Esophagus mucosa (tissue), 1 donor: ENCODE measurements around the gene SLFN12L. TPM values are rescaled to one million over a fixed set of nuclear protein-coding genes. Genes with fewer than 3 reads are reported as not detected.
"Not testable (repeated sequence)": the region's sequence is repeated elsewhere in the genome, so short reads cannot be mapped to it uniquely, and the experiment has no call there.

Experiments
- ATAC-seq: fragments of 200-7000 bp; cut with Tn5 transposase; one replicate; pipeline ENCODE4 v1.9.1; 2020
- total RNA-seq: library from RNA; stranded (reverse); gene quantifications from one replicate; pipeline ENCODE4 v1.2.4, GENCODE V29; 2023
- donor health status: DM: yes; HTN: yes; CAD: no.

Gene SLFN12L
- 0.40 TPM for total RNA-seq

DNA sequence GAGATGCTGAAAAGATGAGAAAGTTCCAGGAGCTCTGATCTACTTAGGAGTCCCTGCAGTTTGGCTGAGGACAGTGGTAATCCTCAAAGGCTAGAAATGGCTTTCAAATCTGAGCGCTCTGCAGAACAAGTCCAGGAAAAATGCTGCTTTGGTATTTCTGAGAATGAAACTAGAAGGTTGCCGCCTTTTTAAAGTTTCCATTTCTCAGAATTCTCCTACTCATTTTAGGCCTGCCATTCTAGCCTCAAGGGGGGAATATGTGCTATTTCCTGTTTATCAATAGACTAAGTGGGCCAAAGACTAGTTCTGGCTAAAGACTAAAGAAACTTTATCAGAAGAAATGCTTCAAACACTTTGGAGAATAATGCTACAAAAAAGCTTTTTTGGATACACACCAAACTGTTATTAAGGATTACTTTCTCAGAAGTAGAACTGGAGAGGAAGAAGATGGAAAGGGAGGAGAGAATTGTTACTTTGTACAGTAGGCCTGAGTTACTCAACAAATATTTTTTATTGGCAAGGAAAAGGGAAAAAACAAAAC, at the start of gene SLFN12L:
TSS of gene SLFN12L (minus strand) at position 78 of the 541 bp plus-strand sequence. CDS start 15,314 bp downstream, outside the sequence.
- ATAC-seq = no peak

- no peak for ATAC-seq
These were observed 49.1 kb upstream of the SLFN12L start for GRCh38 chr17:35586569-35587073.

- no peak for ATAC-seq
These were observed 46.6 kb upstream of the SLFN12L start for GRCh38 chr17:35584061-35584460.

DNA sequence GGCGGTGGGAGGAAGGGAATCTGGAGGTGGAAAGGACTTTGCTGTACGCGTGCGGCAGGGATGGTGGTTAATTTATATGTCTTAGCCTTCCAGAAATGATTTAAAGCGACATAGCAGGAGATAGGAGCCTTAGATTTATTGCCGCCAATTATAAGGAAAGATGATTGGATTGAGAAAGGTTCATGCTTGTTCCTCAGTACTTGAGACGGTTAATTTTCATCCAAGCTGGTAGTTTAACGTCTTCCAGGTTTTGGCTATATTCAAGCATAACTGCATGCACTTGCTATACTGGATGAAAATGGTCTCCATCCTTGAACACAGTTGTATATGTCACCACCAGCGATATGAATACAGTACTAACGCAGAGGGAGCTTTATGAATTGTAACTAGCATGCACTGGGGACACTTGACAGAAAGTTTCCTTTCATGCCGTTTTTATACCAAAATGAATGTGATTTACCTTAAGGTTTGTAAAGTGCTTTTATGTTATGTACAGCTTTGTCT, 41.5 kb upstream of the SLFN12L start:
- no peak for ATAC-seq

DNA sequence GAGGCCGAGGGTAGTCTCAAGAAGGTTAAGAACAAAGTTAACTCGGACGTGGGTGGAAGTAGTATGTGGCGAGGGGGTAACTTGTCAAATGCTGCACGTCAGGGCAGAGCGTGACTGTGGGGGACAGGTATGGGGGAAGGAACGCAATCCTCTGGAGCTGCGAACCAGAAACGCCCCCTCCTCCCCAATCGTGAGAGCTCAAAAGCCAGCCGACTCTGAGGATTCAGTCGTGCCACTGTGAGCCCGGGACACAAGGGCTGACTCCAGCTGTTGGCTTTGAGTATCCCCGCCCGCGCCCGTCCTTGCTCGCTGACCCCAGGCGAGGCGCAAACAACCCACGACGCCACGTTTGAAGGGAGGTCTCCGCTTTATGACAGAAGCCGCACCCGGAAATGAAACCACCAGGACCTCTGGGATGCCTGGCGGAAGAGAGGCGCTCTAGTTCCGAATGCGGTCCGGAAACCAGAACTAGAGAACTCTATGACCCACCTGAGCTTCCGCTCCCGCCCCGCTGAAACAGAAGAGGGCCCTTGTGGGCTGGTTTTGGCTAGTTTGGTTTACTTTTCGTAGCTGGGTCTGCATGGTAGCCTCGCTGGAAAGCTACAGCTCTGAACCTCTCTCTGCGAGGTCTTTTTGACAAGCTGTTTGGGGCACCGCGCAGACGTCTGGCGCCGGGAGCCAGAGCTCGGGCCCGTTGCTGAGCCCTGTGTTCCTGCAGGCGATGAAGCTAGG, 40.9 kb upstream of the SLFN12L start, which contains the start of gene PEX12:
TSS of gene PEX12 (minus strand) at position 375 of the 732 bp plus-strand sequence. CDS start 550 bp downstream, outside the sequence.
- ATAC-seq = peak; percentile 92

DNA sequence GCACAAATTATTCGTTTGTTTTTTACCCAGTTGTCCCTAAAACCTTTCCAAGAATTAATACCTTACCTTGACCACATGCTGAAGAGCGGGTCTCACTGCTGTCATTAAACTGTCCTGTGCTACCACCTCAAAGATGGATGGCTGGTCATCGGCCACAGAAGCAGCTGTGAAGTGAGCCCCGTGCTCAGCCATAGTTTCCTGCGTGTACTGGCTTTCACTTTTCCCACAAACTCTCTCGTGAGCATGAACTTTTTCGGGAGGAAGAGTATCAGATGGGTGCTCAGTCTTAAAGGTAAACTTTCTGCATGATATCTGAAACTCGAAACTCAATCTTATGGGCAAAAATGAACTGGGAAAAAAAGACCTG, 40.3 kb upstream of the SLFN12L start:
- ATAC-seq = peak; percentile 30

- no peak for ATAC-seq
These were observed 38.3 kb upstream of the SLFN12L start for GRCh38 chr17:35575759-35576158.

- ATAC-seq = no peak
These were observed 31.9 kb upstream of the SLFN12L start for GRCh38 chr17:35569405-35569804.

- peak; percentile 51 for ATAC-seq
These were observed 31.1 kb upstream of the SLFN12L start for GRCh38 chr17:35568561-35568960.

GRCh38 chr17:35566968-35567367, 29.5 kb upstream of the SLFN12L start:
- no peak for ATAC-seq

DNA sequence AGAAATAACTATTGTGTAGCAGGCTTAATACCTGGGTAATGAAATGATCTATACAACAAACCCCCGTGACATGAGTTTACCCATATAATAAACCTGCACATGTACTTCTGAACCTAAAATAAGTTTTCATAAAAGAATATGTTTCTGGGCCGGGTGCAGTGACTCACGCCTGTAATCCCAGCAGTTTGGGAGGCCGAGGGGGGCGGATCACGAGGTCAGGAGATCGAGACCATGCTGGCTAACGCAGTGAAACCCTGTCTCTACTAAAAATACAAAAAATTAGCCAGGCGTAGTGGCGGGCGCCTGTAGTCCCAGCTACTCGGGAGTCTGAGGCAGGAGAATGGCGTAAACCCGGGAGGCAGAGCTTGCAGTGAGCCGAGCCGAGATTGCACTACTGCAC, 25.7 kb upstream of the SLFN12L start:
- not testable (repeated sequence) for ATAC-seq

- no peak for ATAC-seq
These were observed 23.2 kb upstream of the SLFN12L start, which contains the start of gene SLFN14 for GRCh38 chr17:35560703-35561102. TSS of gene SLFN14 (minus strand) at chr17:35560819. CDS start at chr17:35558062, 2,757 bp downstream.

DNA sequence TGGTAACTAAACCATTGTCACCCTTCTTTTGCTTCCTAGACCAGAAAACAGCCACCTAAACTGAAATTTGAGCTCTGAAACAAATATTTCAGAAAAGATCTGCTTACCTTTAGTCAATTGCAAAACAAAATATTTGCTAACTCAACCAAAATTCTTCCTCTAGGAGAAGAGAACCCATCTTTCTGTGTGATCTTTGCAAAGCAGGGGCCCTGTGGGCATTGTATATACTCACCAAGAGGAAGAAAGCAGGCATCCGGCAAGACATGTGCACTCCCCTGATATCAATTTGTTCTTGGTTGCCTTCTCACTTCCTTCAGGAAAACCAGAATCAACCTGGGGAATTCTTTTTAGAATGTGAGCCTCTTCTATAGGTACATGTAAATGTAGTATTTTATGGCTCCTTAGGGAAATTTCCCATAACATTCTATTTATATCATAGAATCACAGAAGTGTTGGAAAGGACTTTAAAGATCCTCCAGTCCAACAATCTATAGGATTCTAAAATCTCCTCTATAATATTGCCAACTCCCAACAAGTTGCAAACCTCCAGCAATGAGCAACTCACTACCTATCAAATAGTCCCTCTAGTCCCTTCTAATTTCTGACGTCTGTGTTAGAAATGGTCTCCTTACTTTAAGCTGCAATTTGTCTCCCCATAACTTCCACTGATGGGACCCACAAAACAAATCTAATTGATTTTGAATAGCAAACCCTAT, 22.2 kb upstream of the SLFN12L start:
- ATAC-seq = no peak

- ATAC-seq = no peak
These were observed 19.9 kb upstream of the SLFN12L start for GRCh38 chr17:35557353-35557752.

- no peak for ATAC-seq
These were observed 18.2 kb upstream of the SLFN12L start for GRCh38 chr17:35555691-35556090.

DNA sequence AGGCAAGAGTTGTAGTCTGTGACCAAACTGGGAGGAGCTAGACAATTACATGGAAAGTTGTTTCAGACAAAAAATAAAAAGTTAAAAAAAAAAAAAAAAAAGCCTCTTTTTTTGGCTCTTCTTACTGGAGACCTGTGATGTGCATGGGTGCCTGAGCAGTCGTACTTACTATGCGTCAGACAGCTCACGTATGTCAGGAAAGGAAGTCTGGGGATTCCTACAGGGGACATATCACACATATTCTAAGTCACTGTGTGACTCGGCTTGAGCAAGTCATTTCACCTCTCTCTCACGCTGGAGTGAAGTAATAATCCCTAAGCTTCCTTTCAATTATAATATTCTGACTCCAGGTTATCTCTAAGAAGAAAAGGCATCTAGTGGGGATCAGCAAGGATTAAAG, 17.2 kb upstream of the SLFN12L start:
- ATAC-seq = no peak

- ATAC-seq = no peak
These were observed 15.8 kb upstream of the SLFN12L start for GRCh38 chr17:35553310-35553709.

GRCh38 chr17:35548978-35549377, 11.5 kb upstream of the SLFN12L start:
- ATAC-seq = no peak

- ATAC-seq = peak; percentile 71
These were observed 10.8 kb upstream of the SLFN12L start for GRCh38 chr17:35548208-35548810.

GRCh38 chr17:35546487-35546886, 9.0 kb upstream of the SLFN12L start:
- ATAC-seq = no peak

GRCh38 chr17:35545150-35545549, 7.7 kb upstream of the SLFN12L start:
- peak; percentile 64 for ATAC-seq

- ATAC-seq = peak; percentile 11
These were observed 6.4 kb upstream of the SLFN12L start for GRCh38 chr17:35543856-35544255.

GRCh38 chr17:35542990-35543389, 5.5 kb upstream of the SLFN12L start:
- no peak for ATAC-seq
